ENCODE results near the gene SYT13.
"Not testable (repeated sequence)": the region's sequence is repeated elsewhere in the genome, so short reads cannot be mapped to it uniquely, and the experiment has no call there.

The SYT13 gene

GRCh38 chr11:45301537-45302246, 15.6 kb upstream of the SYT13 start:
- Histone ChIP-seq H3K36me3 (ENCODE audit: insufficient read depth, low read length) (no peaks in the 10 kb centered on the region), H3K4me3 (ENCODE audit: low read length) (no peak overlapping the region), H3K4me1 (ENCODE audit: insufficient read depth, low read length) (no peaks in the 10 kb centered on the region), H2AFZ (ENCODE audit: low read depth, low read length) (no peak overlapping the region), H3K9me3 (ENCODE audit: low read length) (no peaks in the 10 kb centered on the region), H3K27me3 (ENCODE audit: insufficient read depth, low read length) (peaks cover 31% of the 10 kb centered on the region)

- no peaks in the 10 kb centered on the region for H3K9me3 ChIP-seq (ENCODE audit: low read length)
- H3K4me3 ChIP-seq (ENCODE audit: low read length) = no peak overlapping the region
- H3K36me3 ChIP-seq (ENCODE audit: insufficient read depth, low read length) = no peaks in the 10 kb centered on the region
- peaks cover 30% of the 10 kb centered on the region for H3K27me3 ChIP-seq (ENCODE audit: insufficient read depth, low read length)
- no peaks in the 10 kb centered on the region for H3K4me1 ChIP-seq (ENCODE audit: insufficient read depth, low read length)
- H2AFZ ChIP-seq (ENCODE audit: low read depth, low read length) = no peak overlapping the region
These were observed 14.6 kb upstream of the SYT13 start for GRCh38 chr11:45300715-45301114.

- Histone ChIP-seq H3K4me1 (ENCODE audit: insufficient read depth, low read length) (no peaks in the 10 kb centered on the region), H2AFZ (ENCODE audit: low read depth, low read length) (no peak overlapping the region), H3K4me3 (ENCODE audit: low read length) (no peak overlapping the region), H3K27me3 (ENCODE audit: insufficient read depth, low read length) (peaks cover 15% of the 10 kb centered on the region), H3K36me3 (ENCODE audit: insufficient read depth, low read length) (no peaks in the 10 kb centered on the region), H3K9me3 (ENCODE audit: low read length) (no peaks in the 10 kb centered on the region)
These were observed 12.6 kb upstream of the SYT13 start for GRCh38 chr11:45298718-45299117.

GRCh38 chr11:45296075-45296474, 9.9 kb upstream of the SYT13 start:
- Histone ChIP-seq H3K4me3 (ENCODE audit: low read length) (no peak overlapping the region), H2AFZ (ENCODE audit: low read depth, low read length) (no peak overlapping the region), H3K27me3 (ENCODE audit: insufficient read depth, low read length) (no peaks in the 10 kb centered on the region), H3K9me3 (ENCODE audit: low read length) (no peaks in the 10 kb centered on the region), H3K4me1 (ENCODE audit: insufficient read depth, low read length) (no peaks in the 10 kb centered on the region), H3K36me3 (ENCODE audit: insufficient read depth, low read length) (no peaks in the 10 kb centered on the region)

- peaks cover 7% of the 10 kb centered on the region for H3K27me3 ChIP-seq (ENCODE audit: insufficient read depth, low read length)
- no peaks in the 10 kb centered on the region for H3K9me3 ChIP-seq (ENCODE audit: low read length)
These were observed 8.4 kb upstream of the SYT13 start for GRCh38 chr11:45294499-45294898.

GRCh38 chr11:45293566-45294192, 7.5 kb upstream of the SYT13 start:
- H3K9me3 ChIP-seq (ENCODE audit: low read length); H2AFZ ChIP-seq (ENCODE audit: low read depth, low read length); H3K4me1 ChIP-seq (ENCODE audit: insufficient read depth, low read length); H3K36me3 ChIP-seq (ENCODE audit: insufficient read depth, low read length); H3K4me3 ChIP-seq (ENCODE audit: low read length): not testable (repeated sequence)
- H3K27me3 ChIP-seq (ENCODE audit: insufficient read depth, low read length) = peaks cover 11% of the 10 kb centered on the region

More at GRCh38 chr11:45294499-45294898, 8.4 kb upstream of the SYT13 start:
- no peak overlapping the region for H2AFZ ChIP-seq (ENCODE audit: low read depth, low read length)
- no peaks in the 10 kb centered on the region for H3K4me1 ChIP-seq (ENCODE audit: insufficient read depth, low read length)
- H3K36me3 ChIP-seq (ENCODE audit: insufficient read depth, low read length) = no peaks in the 10 kb centered on the region
- H3K4me3 ChIP-seq (ENCODE audit: low read length) = no peak overlapping the region

GRCh38 chr11:45290586-45290985, 4.4 kb upstream of the SYT13 start:
- H3K4me3 ChIP-seq (ENCODE audit: low read length) = no peak overlapping the region
- H3K9me3 ChIP-seq (ENCODE audit: low read length) = peaks cover 2% of the 10 kb centered on the region
- peaks cover 31% of the 10 kb centered on the region for H3K27me3 ChIP-seq (ENCODE audit: insufficient read depth, low read length)
- H2AFZ ChIP-seq (ENCODE audit: low read depth, low read length) = no peak overlapping the region
- H3K4me1 ChIP-seq (ENCODE audit: insufficient read depth, low read length) = no peaks in the 10 kb centered on the region
- no peaks in the 10 kb centered on the region for H3K36me3 ChIP-seq (ENCODE audit: insufficient read depth, low read length)

GRCh38 chr11:45289369-45289768, 3.2 kb upstream of the SYT13 start:
- no peaks in the 10 kb centered on the region for H3K4me1 ChIP-seq (ENCODE audit: insufficient read depth, low read length)
- peaks cover 2% of the 10 kb centered on the region for H3K9me3 ChIP-seq (ENCODE audit: low read length)
- H2AFZ ChIP-seq (ENCODE audit: low read depth, low read length) = no peak overlapping the region
- H3K4me3 ChIP-seq (ENCODE audit: low read length) = no peak overlapping the region
- no peaks in the 10 kb centered on the region for H3K36me3 ChIP-seq (ENCODE audit: insufficient read depth, low read length)
- H3K27me3 ChIP-seq (ENCODE audit: insufficient read depth, low read length) = peaks cover 43% of the 10 kb centered on the region

- Histone ChIP-seq H3K4me3 (ENCODE audit: low read length) (no peak overlapping the region), H2AFZ (ENCODE audit: low read depth, low read length) (no peak overlapping the region), H3K9me3 (ENCODE audit: low read length) (peaks cover 2% of the 10 kb centered on the region), H3K27me3 (ENCODE audit: insufficient read depth, low read length) (peaks cover 52% of the 10 kb centered on the region), H3K4me1 (ENCODE audit: insufficient read depth, low read length) (no peaks in the 10 kb centered on the region), H3K36me3 (ENCODE audit: insufficient read depth, low read length) (no peaks in the 10 kb centered on the region)
These were observed 2.2 kb upstream of the SYT13 start for GRCh38 chr11:45288339-45288738.

- Histone ChIP-seq H3K9me3 (ENCODE audit: low read length) (peaks cover 2% of the 10 kb centered on the region), H2AFZ (ENCODE audit: low read depth, low read length) (no peak overlapping the region), H3K36me3 (ENCODE audit: insufficient read depth, low read length) (no peaks in the 10 kb centered on the region), H3K27me3 (ENCODE audit: insufficient read depth, low read length) (peaks cover 56% of the 10 kb centered on the region), H3K4me3 (ENCODE audit: low read length) (no peak overlapping the region), H3K4me1 (ENCODE audit: insufficient read depth, low read length) (no peaks in the 10 kb centered on the region)
These were observed 1.3 kb upstream of the SYT13 start for GRCh38 chr11:45287316-45287903.

- H3K9me3 ChIP-seq (ENCODE audit: low read length) = peaks cover 2% of the 10 kb centered on the region
- no peak overlapping the region for H2AFZ ChIP-seq (ENCODE audit: low read depth, low read length)
- H3K36me3 ChIP-seq (ENCODE audit: insufficient read depth, low read length) = no peaks in the 10 kb centered on the region
- peaks cover 53% of the 10 kb centered on the region for H3K27me3 ChIP-seq (ENCODE audit: insufficient read depth, low read length)
- no peak overlapping the region for H3K4me3 ChIP-seq (ENCODE audit: low read length)
- no peaks in the 10 kb centered on the region for H3K4me1 ChIP-seq (ENCODE audit: insufficient read depth, low read length)
These were observed 802 bp downstream of the SYT13 start for GRCh38 chr11:45285250-45285828.

- no peaks in the 10 kb centered on the region for H3K36me3 ChIP-seq (ENCODE audit: insufficient read depth, low read length)
- peaks cover 14% of the 10 kb centered on the region for H3K4me1 ChIP-seq (ENCODE audit: insufficient read depth, low read length)
- H3K27me3 ChIP-seq (ENCODE audit: insufficient read depth, low read length) = peaks cover 40% of the 10 kb centered on the region
- no peak overlapping the region for H3K4me3 ChIP-seq (ENCODE audit: low read length)
- H3K9me3 ChIP-seq (ENCODE audit: low read length) = peaks cover 5% of the 10 kb centered on the region
- H2AFZ ChIP-seq (ENCODE audit: low read depth, low read length) = no peak overlapping the region
These were observed 4.1 kb downstream of the SYT13 start for GRCh38 chr11:45282081-45282480.

- Histone ChIP-seq H3K4me3 (ENCODE audit: low read length) (no peak overlapping the region), H3K9me3 (ENCODE audit: low read length) (peaks cover 3% of the 10 kb centered on the region), H2AFZ (ENCODE audit: low read depth, low read length) (no peak overlapping the region), H3K4me1 (ENCODE audit: insufficient read depth, low read length) (peaks cover 14% of the 10 kb centered on the region), H3K27me3 (ENCODE audit: insufficient read depth, low read length) (peaks cover 26% of the 10 kb centered on the region), H3K36me3 (ENCODE audit: insufficient read depth, low read length) (no peaks in the 10 kb centered on the region)
These were observed 5.7 kb downstream of the SYT13 start for GRCh38 chr11:45280449-45280848.
